HepG2 (cell line): ENCODE results near the gene WDFY1. TPM values are rescaled to one million over a fixed set of nuclear protein-coding genes. Genes with fewer than 3 reads are reported as not detected.

Source experiments
- ATRX ChIP-seq: sonication (generic); formaldehyde crosslinking; IDR thresholded peaks from 2 replicates; pipeline ENCODE4 v1.4.0; 2020; ENCODE audit warnings: missing genetic modification reagents, borderline replicate concordance
- CC2D1A ChIP-seq: sonication (generic); formaldehyde crosslinking; IDR thresholded peaks from 2 replicates; pipeline ENCODE4 v1.8.1; 2023; ENCODE audit warnings: mild to moderate bottlenecking, missing genetic modification reagents
- CEBPG ChIP-seq: IDR thresholded peaks from 2 replicates; pipeline ENCODE4 v1.6.1; 2016
- DPF2 ChIP-seq: sonication (generic); formaldehyde crosslinking; IDR thresholded peaks from 2 replicates; pipeline ENCODE4 v1.4.0; 2020; ENCODE audit warnings: mild to moderate bottlenecking, low read depth, missing genetic modification reagents, borderline replicate concordance
- KDM3A ChIP-seq: IDR thresholded peaks from 2 replicates; pipeline ENCODE4 v1.6.1; 2018; ENCODE audit warnings: low read depth, missing compliant biosample characterization
- MTA3 ChIP-seq: sonication (generic); formaldehyde crosslinking; IDR thresholded peaks from 2 replicates; pipeline ENCODE4 v1.4.0; 2020; ENCODE audit warnings: missing genetic modification reagents
- PRMT3 ChIP-seq: sonication (generic); formaldehyde crosslinking; IDR thresholded peaks from 2 replicates; pipeline ENCODE4 v1.8.1; 2022; ENCODE audit warnings: low read depth, mild to moderate bottlenecking, moderate library complexity, missing genetic modification reagents, borderline replicate concordance
- SMC3 ChIP-seq: IDR thresholded peaks from 2 replicates; pipeline ENCODE4 v1.6.1; 2011; ENCODE audit warnings: low read length, improper control_type of control experiment
- SRF ChIP-seq: IDR thresholded peaks from 2 replicates; pipeline ENCODE4 v1.6.1; 2011; ENCODE audit warnings: mild to moderate bottlenecking, low read depth, low read length, moderate library complexity
- TEAD3 ChIP-seq: optimal IDR thresholded peaks from 2 replicates; pipeline ENCODE3; 2016; ENCODE audit warnings: borderline replicate concordance
- ZKSCAN1 ChIP-seq: fragments of 150-350 bp; IDR thresholded peaks from 2 replicates; pipeline ENCODE4 v1.6.1; 2014; ENCODE audit warnings: low read length
- ZNF124 ChIP-seq: sonication (generic); formaldehyde crosslinking; IDR thresholded peaks from 2 replicates; pipeline ENCODE4 v1.4.0; 2020; ENCODE audit warnings: missing genetic modification reagents
- ZNF256 ChIP-seq: sonication (generic); formaldehyde crosslinking; conservative IDR thresholded peaks from 2 replicates; pipeline ENCODE4 v1.4.0; 2020; ENCODE audit warnings: missing genetic modification reagents
- ZNF331 ChIP-seq: sonication (generic); formaldehyde crosslinking; IDR thresholded peaks from 2 replicates; pipeline ENCODE4 v1.4.0; 2020; ENCODE audit warnings: missing genetic modification reagents
- ZNF709 ChIP-seq: sonication (generic); formaldehyde crosslinking; IDR thresholded peaks from 2 replicates; pipeline ENCODE4 v1.5.0; 2020; ENCODE audit warnings: mild to moderate bottlenecking, missing genetic modification reagents
- polyA plus RNA-seq, 8 experiments: library from polyadenylated mRNA; depleted of rRNA in 3 of 8; stranded (reverse) in 7 of 8; unstranded in 1 of 8; fragments of >200 nt; fragmentation: Illumina TruSeq in 4 of 8; extraction: Trizol in 4 of 8; gene quantifications; 2 replicates each; pipeline versions ENCODE4 v1.2.1 to v1.2.3, GENCODE V29; 2011 to 2016; ENCODE audit warnings: low read depth in 4 of 8, missing spikeins in 1 of 8, mixed read lengths in 1 of 8; ENCODE audit not compliant: insufficient read depth in 1 of 8
- total RNA-seq, 5 experiments: library from RNA; depleted of rRNA; stranded (reverse); fragments of >200 nt; fragmentation: Illumina TruSeq; extraction: Trizol; gene quantifications; 2 replicates each; pipeline ENCODE4 v1.2.3, GENCODE V29; 2016; ENCODE audit warnings: low read depth in 1 of 5
- TF ChIP-seq, protein P1 (sequence below): sonication (generic); formaldehyde crosslinking; IDR thresholded peaks from 2 replicates; pipeline ENCODE4 v1.4.0; 2020; ENCODE audit warnings: missing genetic modification reagents, mild to moderate bottlenecking, borderline replicate concordance
- TF ChIP-seq, protein P2 (sequence below), 2 experiments: sonication (generic) in 1 of 2; formaldehyde crosslinking in 1 of 2; IDR thresholded peaks; 2 replicates each; pipeline versions ENCODE4 v1.6.1 to v1.9.0; 2014 to 2022; ENCODE audit warnings: antibody characterized with exemption in 1 of 2, borderline replicate concordance in 1 of 2, inconsistent platforms in 1 of 2, low read depth in 1 of 2, missing genetic modification reagents in 1 of 2
- TF ChIP-seq, protein P3 (sequence below): sonication (generic); formaldehyde crosslinking; conservative IDR thresholded peaks from 2 replicates; pipeline ENCODE4 v1.8.0; 2022; ENCODE audit warnings: mild to moderate bottlenecking, moderate library complexity, missing genetic modification reagents
- TF ChIP-seq, protein P4 (sequence below): sonication (generic); formaldehyde crosslinking; IDR thresholded peaks from 2 replicates; pipeline ENCODE4 v1.5.0; 2020; ENCODE audit warnings: mild to moderate bottlenecking, missing genetic modification reagents, moderate library complexity

WDFY1 gene
- total and polyA plus RNA-seq, 2 of the 13 experiments (the other 11 are each of a cell fraction or from before 2014, with no cell fraction given) = 77.0 to 78.4 TPM

DNA sequence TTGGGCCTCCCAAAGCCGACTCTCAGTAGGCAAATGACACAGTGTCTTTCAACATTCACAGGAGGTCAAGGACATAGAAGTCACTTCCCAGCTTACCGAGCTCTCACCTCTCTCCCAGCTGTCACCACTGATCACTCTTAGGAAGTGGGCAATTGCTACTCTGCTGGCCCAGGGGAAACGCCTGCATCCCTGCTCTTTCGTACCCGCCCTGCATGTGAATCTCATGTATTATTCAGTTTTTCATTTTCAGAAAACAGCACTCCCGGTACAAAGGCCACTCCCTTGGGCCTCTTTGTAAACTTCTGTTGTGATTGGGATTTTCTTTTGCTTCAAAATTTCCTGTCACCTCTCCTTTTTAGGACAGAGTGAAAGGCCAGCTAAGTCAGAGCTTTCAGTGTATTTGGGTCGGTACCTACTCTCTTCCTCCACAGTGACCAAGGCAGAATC is 27.5 kb upstream of the WDFY1 start (continued):
- TF ChIP-seq, protein P1, sequence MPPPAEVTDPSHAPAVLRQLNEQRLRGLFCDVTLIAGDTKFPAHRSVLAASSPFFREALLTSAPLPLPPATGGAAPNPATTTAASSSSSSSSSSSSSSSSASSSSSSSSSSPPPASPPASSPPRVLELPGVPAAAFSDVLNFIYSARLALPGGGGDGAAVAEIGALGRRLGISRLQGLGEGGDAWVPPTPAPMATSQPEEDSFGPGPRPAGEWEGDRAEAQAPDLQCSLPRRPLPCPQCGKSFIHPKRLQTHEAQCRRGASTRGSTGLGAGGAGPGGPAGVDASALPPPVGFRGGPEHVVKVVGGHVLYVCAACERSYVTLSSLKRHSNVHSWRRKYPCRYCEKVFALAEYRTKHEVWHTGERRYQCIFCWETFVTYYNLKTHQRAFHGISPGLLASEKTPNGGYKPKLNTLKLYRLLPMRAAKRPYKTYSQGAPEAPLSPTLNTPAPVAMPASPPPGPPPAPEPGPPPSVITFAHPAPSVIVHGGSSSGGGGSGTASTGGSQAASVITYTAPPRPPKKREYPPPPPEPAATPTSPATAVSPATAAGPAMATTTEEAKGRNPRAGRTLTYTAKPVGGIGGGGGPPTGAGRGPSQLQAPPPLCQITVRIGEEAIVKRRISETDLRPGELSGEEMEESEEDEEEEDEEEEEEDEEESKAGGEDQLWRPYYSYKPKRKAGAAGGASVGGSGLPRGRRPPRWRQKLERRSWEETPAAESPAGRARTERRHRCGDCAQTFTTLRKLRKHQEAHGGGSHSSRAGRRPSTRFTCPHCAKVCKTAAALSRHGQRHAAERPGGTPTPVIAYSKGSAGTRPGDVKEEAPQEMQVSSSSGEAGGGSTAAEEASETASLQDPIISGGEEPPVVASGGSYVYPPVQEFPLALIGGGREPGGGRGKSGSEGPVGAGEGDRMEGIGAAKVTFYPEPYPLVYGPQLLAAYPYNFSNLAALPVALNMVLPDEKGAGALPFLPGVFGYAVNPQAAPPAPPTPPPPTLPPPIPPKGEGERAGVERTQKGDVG (CRISPR knock-in tag) = no peak
- no peak for TF ChIP-seq ZNF709
- no peak for TF ChIP-seq DPF2 (CRISPR knock-in tag)
- TF ChIP-seq ATRX (CRISPR knock-in tag) = no peak
- TF ChIP-seq, protein P2, sequence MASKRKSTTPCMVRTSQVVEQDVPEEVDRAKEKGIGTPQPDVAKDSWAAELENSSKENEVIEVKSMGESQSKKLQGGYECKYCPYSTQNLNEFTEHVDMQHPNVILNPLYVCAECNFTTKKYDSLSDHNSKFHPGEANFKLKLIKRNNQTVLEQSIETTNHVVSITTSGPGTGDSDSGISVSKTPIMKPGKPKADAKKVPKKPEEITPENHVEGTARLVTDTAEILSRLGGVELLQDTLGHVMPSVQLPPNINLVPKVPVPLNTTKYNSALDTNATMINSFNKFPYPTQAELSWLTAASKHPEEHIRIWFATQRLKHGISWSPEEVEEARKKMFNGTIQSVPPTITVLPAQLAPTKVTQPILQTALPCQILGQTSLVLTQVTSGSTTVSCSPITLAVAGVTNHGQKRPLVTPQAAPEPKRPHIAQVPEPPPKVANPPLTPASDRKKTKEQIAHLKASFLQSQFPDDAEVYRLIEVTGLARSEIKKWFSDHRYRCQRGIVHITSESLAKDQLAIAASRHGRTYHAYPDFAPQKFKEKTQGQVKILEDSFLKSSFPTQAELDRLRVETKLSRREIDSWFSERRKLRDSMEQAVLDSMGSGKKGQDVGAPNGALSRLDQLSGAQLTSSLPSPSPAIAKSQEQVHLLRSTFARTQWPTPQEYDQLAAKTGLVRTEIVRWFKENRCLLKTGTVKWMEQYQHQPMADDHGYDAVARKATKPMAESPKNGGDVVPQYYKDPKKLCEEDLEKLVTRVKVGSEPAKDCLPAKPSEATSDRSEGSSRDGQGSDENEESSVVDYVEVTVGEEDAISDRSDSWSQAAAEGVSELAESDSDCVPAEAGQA (IDR thresholded peaks at IDR 0.05; ENCODE audit: low read depth) = no peak
- TF ChIP-seq, protein P2 (CRISPR knock-in tag; IDR thresholded peaks at IDR 0.05; ENCODE audit: borderline replicate concordance) = no peak
- no peak for TF ChIP-seq ZKSCAN1
- peak; percentile 52 for TF ChIP-seq TEAD3 (CRISPR knock-in tag)
- TF ChIP-seq CEBPG (CRISPR knock-in tag) = peak; percentile 50
- TF ChIP-seq SMC3 = no peak
- TF ChIP-seq CC2D1A (CRISPR knock-in tag) = no peak
- no peak for TF ChIP-seq PRMT3 (CRISPR knock-in tag)
- TF ChIP-seq, protein P3, sequence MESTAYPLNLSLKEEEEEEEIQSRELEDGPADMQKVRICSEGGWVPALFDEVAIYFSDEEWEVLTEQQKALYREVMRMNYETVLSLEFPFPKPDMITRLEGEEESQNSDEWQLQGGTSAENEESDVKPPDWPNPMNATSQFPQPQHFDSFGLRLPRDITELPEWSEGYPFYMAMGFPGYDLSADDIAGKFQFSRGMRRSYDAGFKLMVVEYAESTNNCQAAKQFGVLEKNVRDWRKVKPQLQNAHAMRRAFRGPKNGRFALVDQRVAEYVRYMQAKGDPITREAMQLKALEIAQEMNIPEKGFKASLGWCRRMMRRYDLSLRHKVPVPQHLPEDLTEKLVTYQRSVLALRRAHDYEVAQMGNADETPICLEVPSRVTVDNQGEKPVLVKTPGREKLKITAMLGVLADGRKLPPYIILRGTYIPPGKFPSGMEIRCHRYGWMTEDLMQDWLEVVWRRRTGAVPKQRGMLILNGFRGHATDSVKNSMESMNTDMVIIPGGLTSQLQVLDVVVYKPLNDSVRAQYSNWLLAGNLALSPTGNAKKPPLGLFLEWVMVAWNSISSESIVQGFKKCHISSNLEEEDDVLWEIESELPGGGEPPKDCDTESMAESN (CRISPR knock-in tag) = no peak
- TF ChIP-seq MTA3 (CRISPR knock-in tag) = no peak
- TF ChIP-seq ZNF256 (CRISPR knock-in tag) = no peak
- TF ChIP-seq ZNF124 (CRISPR knock-in tag) = no peak
- TF ChIP-seq KDM3A = no peak
- no peak for TF ChIP-seq SRF
- TF ChIP-seq, protein P4, sequence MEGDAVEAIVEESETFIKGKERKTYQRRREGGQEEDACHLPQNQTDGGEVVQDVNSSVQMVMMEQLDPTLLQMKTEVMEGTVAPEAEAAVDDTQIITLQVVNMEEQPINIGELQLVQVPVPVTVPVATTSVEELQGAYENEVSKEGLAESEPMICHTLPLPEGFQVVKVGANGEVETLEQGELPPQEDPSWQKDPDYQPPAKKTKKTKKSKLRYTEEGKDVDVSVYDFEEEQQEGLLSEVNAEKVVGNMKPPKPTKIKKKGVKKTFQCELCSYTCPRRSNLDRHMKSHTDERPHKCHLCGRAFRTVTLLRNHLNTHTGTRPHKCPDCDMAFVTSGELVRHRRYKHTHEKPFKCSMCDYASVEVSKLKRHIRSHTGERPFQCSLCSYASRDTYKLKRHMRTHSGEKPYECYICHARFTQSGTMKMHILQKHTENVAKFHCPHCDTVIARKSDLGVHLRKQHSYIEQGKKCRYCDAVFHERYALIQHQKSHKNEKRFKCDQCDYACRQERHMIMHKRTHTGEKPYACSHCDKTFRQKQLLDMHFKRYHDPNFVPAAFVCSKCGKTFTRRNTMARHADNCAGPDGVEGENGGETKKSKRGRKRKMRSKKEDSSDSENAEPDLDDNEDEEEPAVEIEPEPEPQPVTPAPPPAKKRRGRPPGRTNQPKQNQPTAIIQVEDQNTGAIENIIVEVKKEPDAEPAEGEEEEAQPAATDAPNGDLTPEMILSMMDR = no peak
- peak; percentile 39; the same call in 1 of the 2 replicates for TF ChIP-seq ZNF331 (CRISPR knock-in tag)
